K562 (cell line): ENCODE results near the gene SCYGR8. TPM values are rescaled to one million over a fixed set of nuclear protein-coding genes. Genes with fewer than 3 reads are reported as not detected.

ENCODE experiments used
- ATAC-seq: fragments of 200-7000 bp; cut with Tn5 transposase; 3 replicates; pipeline ENCODE4 v1.9.1; 2020; ENCODE audit warnings: moderate library complexity
- BruUV-seq: library from RNA; stranded (reverse); fragments of 400-500 nt; replicated peaks from 2 replicates; lab custom pipeline; 2021; lab: Mats Ljungman, UMichigan
- CTCF ChIA-PET: fragments of 300-600 bp; formaldehyde crosslinking; extraction: SDS; loops from one replicate; lab custom pipeline; 2021; ENCODE audit warnings: low intra/inter-chr PET ratio; lab: Yijun Ruan, JAX
- POLR2A ChIA-PET: fragments of 300-600, 350-650 bp; sonication (Branson Sonifier 250); formaldehyde crosslinking; extraction: SDS; loops from one replicate; lab custom pipeline; 2021; ENCODE audit warnings: antibody characterized with exemption, inconsistent platforms; lab: Yijun Ruan, JAX
- DNase-seq, 4 experiments: peaks; one replicate each; pipeline versions ENCODE4 v3.0.0 to v3.0.0-alpha.2; 2011 to 2018; ENCODE audit warnings: low spot score in 3 of 4, mixed read lengths in 3 of 4; ENCODE audit errors: extremely low read depth in 1 of 4
- FAIRE-seq: peaks from 2 replicates; lab custom pipeline; 2011; peaks lifted over from hg19 to GRCh38; lab: Jason Lieb, UNC
- H2AFZ ChIP-seq: 2 replicates; pipeline ENCODE4 v1.6.0; 2011; ENCODE audit warnings: low read depth, low read length, control low read depth, inconsistent platforms
- H3K27ac ChIP-seq: fragments of 200-600 bp; 3 replicates; pipeline ENCODE4 v1.8.0; 2011; ENCODE audit warnings: low read depth, mild to moderate bottlenecking, control low read depth, inconsistent platforms, low read length, moderate library complexity, mixed read lengths; ENCODE audit errors: extremely low read depth
- H3K27me3 ChIP-seq, 2 experiments: fragments of 300-600 bp in 1 of 2; 2 replicates in 1 of 2; 3 replicates in 1 of 2; pipeline versions ENCODE4 v1.6.0 to v1.8.0; 2011; ENCODE audit warnings: inconsistent platforms in 2 of 2, low read length in 2 of 2, mild to moderate bottlenecking in 1 of 2, mixed read lengths in 1 of 2, moderate library complexity in 1 of 2; ENCODE audit not compliant: control insufficient read depth in 2 of 2, insufficient read depth in 2 of 2
- H3K36me3 ChIP-seq: fragments of 300-600 bp; 3 replicates; pipeline ENCODE4 v1.8.0; 2011; ENCODE audit warnings: mild to moderate bottlenecking, low read length, inconsistent platforms; ENCODE audit not compliant: control insufficient read depth, insufficient read depth
- H3K4me1 ChIP-seq, 2 experiments: fragments of 200-600 bp in 1 of 2; replicated peaks in 1 of 2; 2 replicates in 1 of 2; 3 replicates in 1 of 2; pipeline versions ENCODE4 v1.5.1 to v1.8.0; 2011; ENCODE audit warnings: inconsistent platforms in 2 of 2, low read length in 2 of 2, mild to moderate bottlenecking in 1 of 2, mixed read lengths in 1 of 2, moderate library complexity in 1 of 2; ENCODE audit not compliant: control insufficient read depth in 2 of 2, insufficient read depth in 2 of 2
- H3K4me2 ChIP-seq: 2 replicates; pipeline ENCODE4 v1.6.1; 2011; ENCODE audit warnings: low read length, control low read depth, inconsistent platforms, mixed read lengths; ENCODE audit not compliant: insufficient read depth
- H3K4me3 ChIP-seq: fragments of 200-600 bp; sonication (generic), shearing (Covaris generic); 2 replicates; pipeline ENCODE4 v1.5.1; 2016; ENCODE audit warnings: control low read depth, inconsistent platforms
- H3K79me2 ChIP-seq: fragments of 200-600 bp; 3 replicates; pipeline ENCODE4 v1.8.0; 2011; ENCODE audit warnings: low read length, inconsistent platforms; ENCODE audit not compliant: control insufficient read depth, insufficient read depth
- H3K9ac ChIP-seq, 2 experiments: 2 replicates each; pipeline versions ENCODE4 v1.6.0 to v1.6.1; 2011; ENCODE audit warnings: low read depth in 2 of 2, low read length in 2 of 2, control low read depth in 1 of 2, inconsistent platforms in 1 of 2, mild to moderate bottlenecking in 1 of 2, mixed read lengths in 1 of 2; ENCODE audit not compliant: insufficient read depth in 1 of 2
- H3K9me1 ChIP-seq: one replicate; pipeline ENCODE4 v1.6.0; 2011; ENCODE audit warnings: inconsistent platforms, mild to moderate bottlenecking, low read length, moderate library complexity; ENCODE audit not compliant: control insufficient read depth, insufficient read depth
- H3K9me3 ChIP-seq: replicated peaks from 2 replicates; pipeline ENCODE4 v1.5.1; 2011; ENCODE audit warnings: low read depth, low read length, inconsistent platforms; ENCODE audit not compliant: control insufficient read depth, insufficient read depth
- H4K20me1 ChIP-seq: replicated peaks from 2 replicates; pipeline ENCODE4 v1.6.1; 2011; ENCODE audit warnings: low read length, inconsistent platforms, mixed read lengths; ENCODE audit not compliant: control insufficient read depth, insufficient read depth
- CEBPG ChIP-seq, 3 experiments: fragments of 200-800 bp in 1 of 3; sonication (Bioruptor generic) in 1 of 3; sonication (generic) in 1 of 3; formaldehyde crosslinking in 1 of 3; IDR thresholded peaks in 2 of 3; conservative IDR thresholded peaks in 1 of 3; 2 replicates each; pipeline versions ENCODE4 v1.6.1 to v1.8.0; 2016 to 2022; ENCODE audit warnings: missing compliant biosample characterization in 2 of 3, missing genetic modification characterization in 2 of 3, mild to moderate bottlenecking in 1 of 3, missing genetic modification reagents in 1 of 3
- GABPB2 ChIP-seq: fragments of 250-450 bp; sonication (Bioruptor Pico); conservative IDR thresholded peaks from 2 replicates; pipeline ENCODE4 v1.5.1; 2021; ENCODE audit warnings: mild to moderate bottlenecking
- NFYB ChIP-seq: IDR thresholded peaks from 2 replicates; pipeline ENCODE4 v1.6.1; 2011; ENCODE audit warnings: mild to moderate bottlenecking, moderate library complexity; ENCODE audit not compliant: insufficient read length; ENCODE audit errors: extremely low read depth
- PHB2 ChIP-seq: fragments of 450-650 bp; IDR thresholded peaks from 2 replicates; pipeline ENCODE4 v1.6.1; 2017; ENCODE audit warnings: low read depth
- RBBP5 ChIP-seq: fragments of 200-600 bp; sonication (generic); IDR thresholded peaks from 2 replicates; pipeline ENCODE4 v1.6.1; 2012; ENCODE audit warnings: borderline replicate concordance, mild to moderate bottlenecking, low read length, control low read depth, inconsistent platforms; ENCODE audit not compliant: insufficient read depth, poor library complexity, severe bottlenecking
- RBM22 ChIP-seq: fragments of 200-400 bp; formaldehyde crosslinking; IDR thresholded peaks from 2 replicates; pipeline ENCODE4 v1.6.1; 2018; ENCODE audit warnings: low read length, low read depth; ENCODE audit not compliant: poor library complexity, severe bottlenecking
- STAG1 ChIP-seq: sonication (generic); formaldehyde crosslinking; IDR thresholded peaks from 2 replicates; pipeline ENCODE4 v1.5.0; 2020; ENCODE audit warnings: missing genetic modification reagents, borderline replicate concordance
- WGBS: fragments of 100-300 bp; shearing (Covaris generic); methylation state at CpG from one replicate; pipeline ENCODE4 v1.1.6; 2016; ENCODE audit warnings: low coverage, mixed read lengths; ENCODE audit not compliant: insufficient coverage; ENCODE audit errors: missing lambda C conversion rate; 5-methylcytosine and 5-hydroxymethylcytosine counted together
- in situ Hi-C: fragments of 300-500 bp; cut with MboI; formaldehyde crosslinking; loops from 4 replicates; pipeline ENCODE4 v1.15.0; 2018; ENCODE audit warnings: inconsistent platforms, mixed read lengths
- intact Hi-C: fragments of 100-400 bp; cut with micrococcal nuclease; formaldehyde crosslinking; loops from 2 replicates; pipeline ENCODE4 v1.14.2; 2022
- polyA plus RNA-seq, 8 experiments: library from polyadenylated mRNA; depleted of rRNA in 4 of 8; stranded (reverse) in 5 of 8; unstranded in 3 of 8; fragments of >200 nt; fragmentation: Nextera tagmentation in 2 of 8; fragmentation: Illumina TruSeq in 1 of 8; extraction: Ambion mirVana in 2 of 8; extraction: Trizol in 1 of 8; gene quantifications; 2 replicates each; pipeline versions ENCODE4 v1.2.1 to v1.2.3, GENCODE V29; 2011 to 2014; ENCODE audit warnings: inconsistent platforms in 1 of 8, missing spikeins in 1 of 8
- total RNA-seq, 7 experiments: library from RNA; depleted of rRNA in 6 of 7; stranded (reverse); fragments of >200 nt in 6 of 7; fragmentation: Illumina TruSeq in 2 of 7; extraction: Trizol in 2 of 7; gene quantifications; 2 replicates each; pipeline versions ENCODE4 v1.2.1 to v1.2.3, GENCODE V29; 2011 to 2021; ENCODE audit warnings: low replicate concordance in 1 of 7

Gene SCYGR8
- total and polyA plus RNA-seq, 9 of the 15 experiments (the other 6 are each of a cell fraction or from before 2014, with no cell fraction given), result not detected

DNA sequence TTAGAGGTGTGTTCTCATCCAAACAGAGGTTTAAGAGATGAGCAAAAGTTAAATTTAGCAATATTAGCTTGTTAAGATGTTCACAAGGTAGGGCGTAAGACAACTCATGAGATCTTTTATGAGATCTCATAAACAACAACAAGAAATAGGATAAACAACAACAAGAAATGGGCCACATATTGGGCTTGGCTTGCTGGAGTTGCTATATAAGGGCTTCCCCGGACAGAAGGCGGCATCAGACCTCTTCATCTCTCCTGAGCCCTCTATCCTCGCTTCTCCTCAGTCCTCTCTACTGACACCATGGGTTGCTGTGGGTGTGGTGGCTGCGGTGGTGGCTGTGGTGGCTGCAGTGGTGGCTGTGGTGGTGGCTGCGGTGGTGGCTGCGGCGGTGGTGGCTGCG is at the start of gene SCYGR8 (continued):
- TF ChIP-seq RBBP5 (no peak), RBM22 (no peak)

DNA sequence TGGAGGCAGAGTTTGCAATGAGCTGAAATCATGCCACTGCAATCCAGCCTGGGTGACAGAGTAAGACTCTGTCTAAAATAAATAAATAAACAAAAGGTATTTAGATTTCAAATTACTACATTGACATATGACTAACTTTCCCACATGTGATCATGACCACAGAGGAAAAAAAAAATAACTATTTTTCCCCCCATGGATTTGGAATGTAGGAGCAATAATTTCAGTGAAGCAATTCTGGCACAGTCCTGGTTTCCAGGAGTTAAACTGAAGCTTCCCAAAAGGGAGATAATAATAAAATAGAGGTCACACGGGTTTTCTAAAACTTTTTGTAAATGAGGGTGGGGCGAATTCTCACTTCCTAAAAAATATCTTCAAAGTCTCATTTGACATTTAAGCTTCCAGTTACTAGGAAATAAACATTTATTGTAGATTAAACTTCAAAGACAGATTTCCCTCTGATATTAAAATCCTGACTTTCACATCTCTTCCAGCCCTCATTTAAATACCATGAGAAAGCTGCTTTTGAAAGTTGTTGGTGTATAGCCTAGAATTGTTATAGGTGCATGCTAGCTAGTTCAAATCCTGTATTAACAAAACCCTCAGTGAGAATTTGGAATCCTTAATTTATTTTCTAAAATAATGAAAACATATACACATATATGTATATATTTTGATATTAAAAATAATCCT is 48.6 kb upstream of the SCYGR8 start:
- Histone ChIP-seq H4K20me1 (no peaks in the 10 kb centered on the region), H3K27ac (no peak overlapping the region), H3K27me3 (peaks cover 4 to 8% of the 10 kb centered on the region in 2 experiments; a peak in 2 of 5 replicates), H3K4me2 (no peak overlapping the region), H3K4me3 (no peak overlapping the region), H3K9ac (no peak overlapping the region), H2AFZ (no peak overlapping the region), H3K79me2 (no peaks in the 10 kb centered on the region), H3K9me1 (no peaks in the 10 kb centered on the region), H3K36me3 (no peaks in the 10 kb centered on the region), H3K9me3 (no peaks in the 10 kb centered on the region), H3K4me1 (no peaks in the 10 kb centered on the region)
- in situ Hi-C loops (no loop called here), intact Hi-C loops (no loop called here)
- no peak for DNase-seq
- ATAC-seq, result no peak
- no TSS peak for BruUV-seq
- ChIA-PET POLR2A (interaction anchor here (1.1 kb wide), 1 partner anchor 8 kb away, joined by 3 read pairs; no protein-coding TSS in a partner anchor), CTCF (no interaction called here)
- no peak for FAIRE-seq
- no peak for TF ChIP-seq CEBPG (CRISPR knock-in tag; IDR thresholded peaks at IDR 0.05)
- TF ChIP-seq CEBPG (tag; conservative IDR thresholded peaks at IDR 0.05 in 1 of 2, IDR thresholded peaks at IDR 0.05 in 1 of 2), result no peak
- no peak for TF ChIP-seq STAG1 (CRISPR knock-in tag)
- TF ChIP-seq NFYB, result no peak
- TF ChIP-seq PHB2, result no peak
- TF ChIP-seq GABPB2, result no peak
- 6% methylated on average over 2 of the region's 2 CpGs for WGBS
